Smooth muscle cell (in vitro differentiated cells): Measurements from ENCODE around the gene CTAG1B. TPM values are rescaled to one million over a fixed set of nuclear protein-coding genes. Genes with fewer than 3 reads are reported as not detected.
"Not testable (repeated sequence)": the region's sequence is repeated elsewhere in the genome, so short reads cannot be mapped to it uniquely, and the experiment has no call there.

Source experiments
- DNase-seq: peaks from one replicate; lab custom pipeline; 2025; ENCODE audit not compliant: unreplicated experiment; lab: John Stamatoyannopoulos, UW
- H2AFZ ChIP-seq: fragments of 200-600 bp; sonication (generic); 2 replicates; pipeline ENCODE4 v1.6.0; 2016; ENCODE audit warnings: antibody characterized with exemption, low read depth, mild to moderate bottlenecking
- H3F3A ChIP-seq: fragments of 200-600 bp; sonication (generic); 2 replicates; pipeline ENCODE4 v1.6.0; 2017; ENCODE audit warnings: antibody characterized with exemption, low read depth
- H3K27ac ChIP-seq: fragments of 200-600 bp; sonication (generic); 2 replicates; pipeline ENCODE4 v1.5.1; 2016; ENCODE audit warnings: low read depth, mild to moderate bottlenecking
- H3K27me3 ChIP-seq: fragments of 200-600 bp; sonication (generic); 2 replicates; pipeline ENCODE4 v1.6.1; 2016; ENCODE audit warnings: low read depth, mild to moderate bottlenecking
- H3K36me3 ChIP-seq: fragments of 200-600 bp; sonication (generic); 2 replicates; pipeline ENCODE4 v1.5.1; 2016; ENCODE audit warnings: low read depth
- H3K4me1 ChIP-seq: fragments of 200-600 bp; sonication (generic); 2 replicates; pipeline ENCODE4 v1.5.1; 2016; ENCODE audit warnings: low read depth
- H3K4me2 ChIP-seq: fragments of 200-600 bp; sonication (generic); 2 replicates; pipeline ENCODE4 v1.6.0; 2016; ENCODE audit warnings: mild to moderate bottlenecking
- H3K4me3 ChIP-seq: fragments of 200-600 bp; sonication (generic); 2 replicates; pipeline ENCODE4 v1.5.1; 2016; ENCODE audit warnings: mild to moderate bottlenecking
- H3K79me2 ChIP-seq: fragments of 200-600 bp; sonication (generic); 2 replicates; pipeline ENCODE4 v1.6.0; 2016; ENCODE audit warnings: low read depth, mild to moderate bottlenecking
- H3K9ac ChIP-seq: fragments of 200-600 bp; sonication (generic); 2 replicates; pipeline ENCODE4 v1.6.0; 2016; ENCODE audit warnings: low read depth
- H3K9me3 ChIP-seq: fragments of 200-600 bp; sonication (generic); replicated peaks from 2 replicates; pipeline ENCODE4 v1.5.1; 2016; ENCODE audit warnings: low read depth
- H4K20me1 ChIP-seq: fragments of 200-600 bp; sonication (generic); 2 replicates; pipeline ENCODE4 v1.6.0; 2016; ENCODE audit warnings: low read depth
- WGBS: methylation state at CpG from one replicate; pipeline ENCODE4 v1.1.7; 2016; ENCODE audit warnings: low lambda C conversion rate; 5-methylcytosine and 5-hydroxymethylcytosine counted together
- polyA plus RNA-seq: library from polyadenylated mRNA; unstranded; fragments of >200 nt; fragmentation: Nextera tagmentation; extraction: Ambion mirVana; gene quantifications from 2 replicates; pipeline ENCODE4 v1.2.1, GENCODE V29; 2016
- small RNA-seq: library from RNA; depleted of rRNA; stranded (forward); fragments of <200 nt; gene quantifications from one replicate; pipeline ENCODE3, GENCODE V24; 2014
- total RNA-seq: library from RNA; depleted of rRNA; stranded (reverse); fragments of >200 nt; gene quantifications from 2 replicates; pipeline ENCODE4 v1.2.3, GENCODE V29; 2014

The CTAG1B gene
- total and polyA plus RNA-seq, 2 experiments from 2014 or later: not detected

DNA sequence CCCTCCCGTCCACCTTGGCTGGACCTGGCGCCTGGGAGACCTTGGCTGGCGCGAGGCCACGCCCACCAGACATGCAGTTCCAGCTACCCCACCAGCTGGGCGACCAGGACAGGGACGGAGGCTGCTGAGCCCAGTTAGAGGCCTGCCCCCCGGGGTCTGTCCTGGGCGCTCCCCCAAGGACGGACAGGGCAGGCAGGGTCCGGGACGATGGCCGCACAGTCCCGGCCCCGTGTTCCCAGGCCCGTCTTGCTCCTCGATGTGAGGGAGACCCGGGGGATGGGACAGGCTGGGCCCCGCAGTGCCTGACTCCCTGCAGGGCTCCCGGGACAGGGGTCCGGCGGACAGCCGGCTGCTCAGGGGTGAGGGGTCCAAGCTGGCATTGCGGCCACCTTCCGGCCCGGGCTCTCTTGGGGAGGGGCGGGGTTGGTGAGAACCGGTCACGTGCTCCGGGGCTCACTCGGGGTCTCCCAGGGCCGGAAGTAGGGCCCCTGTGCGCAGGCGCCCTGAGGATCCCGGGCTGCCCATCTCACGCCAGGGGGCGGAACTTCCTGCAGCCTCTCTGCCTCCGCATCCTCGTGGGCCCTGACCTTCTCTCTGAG is 34.4 kb downstream of the CTAG1B start, which contains the start of gene CTAG1A:
CTAG1A (plus strand) TSS at position 549 of the 599 bp plus-strand sequence. CDS start 74 bp downstream, outside the sequence.
- DNase-seq: not testable (repeated sequence)

DNA sequence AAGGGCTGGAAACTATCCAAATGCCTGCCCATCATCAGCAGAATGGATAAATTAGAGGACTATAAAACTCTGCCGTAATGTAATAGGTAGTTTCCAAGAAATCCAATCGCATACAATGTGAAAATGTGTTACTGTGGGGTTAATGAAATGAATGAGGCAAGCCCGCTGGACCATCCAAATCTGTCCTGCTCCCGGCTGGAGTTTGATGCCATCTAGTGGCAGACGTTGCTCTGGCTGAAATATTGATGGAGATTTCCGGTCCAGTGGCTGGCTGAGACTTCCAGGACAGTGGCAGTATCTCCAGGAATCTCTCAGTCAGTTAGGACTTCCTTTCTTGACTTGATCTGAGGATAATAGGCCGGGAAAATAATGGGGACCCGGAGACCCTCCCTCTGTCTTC is 36.1 kb downstream of the CTAG1B start:
- H2AFZ ChIP-seq, H3K27me3 ChIP-seq, H3K4me1 ChIP-seq, H3K9ac ChIP-seq, H3K79me2 ChIP-seq, H3F3A ChIP-seq, H4K20me1 ChIP-seq, H3K36me3 ChIP-seq, H3K4me2 ChIP-seq, H3K9me3 ChIP-seq, DNase-seq, H3K4me3 ChIP-seq, H3K27ac ChIP-seq: not testable (repeated sequence)
- no CpG with 5 or more reads among the region's 8 CpGs for WGBS

More for the DNA sequence above, 34.4 kb downstream of the CTAG1B start, which contains the start of gene CTAG1A:
- not testable (repeated sequence) for H3K4me1 ChIP-seq, H3K4me2 ChIP-seq, H3K4me3 ChIP-seq, H3K27ac ChIP-seq, H2AFZ ChIP-seq, H3F3A ChIP-seq, H3K9me3 ChIP-seq, H4K20me1 ChIP-seq, H3K36me3 ChIP-seq, H3K79me2 ChIP-seq, H3K9ac ChIP-seq, H3K27me3 ChIP-seq
- WGBS: no CpG with 5 or more reads among the region's 39 CpGs

DNA sequence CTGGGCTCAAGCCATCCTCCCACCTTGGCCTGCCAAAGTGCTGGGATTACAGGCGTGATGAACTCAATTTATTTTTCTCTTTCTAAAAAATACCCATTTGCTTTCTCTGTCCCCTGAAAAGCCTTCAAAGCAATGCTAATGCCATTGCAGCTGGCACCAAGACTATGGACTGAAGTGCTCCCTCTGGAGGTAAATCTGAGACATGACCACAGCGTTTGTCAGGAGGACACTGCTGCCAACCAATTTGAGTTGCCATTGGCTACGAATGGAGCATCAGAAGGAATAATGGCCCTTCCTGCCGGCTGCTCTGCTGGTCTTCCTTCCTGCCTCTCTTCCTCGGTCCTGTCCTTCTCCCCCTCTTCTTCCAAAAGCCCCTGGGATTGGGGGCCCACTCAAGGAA is 44.0 kb downstream of the CTAG1B start:
- WGBS: no CpG with 5 or more reads among the region's 5 CpGs
- not testable (repeated sequence) for H3K9ac ChIP-seq, H3K27me3 ChIP-seq, H3K9me3 ChIP-seq, H3F3A ChIP-seq, H3K27ac ChIP-seq, DNase-seq, H4K20me1 ChIP-seq, H3K4me2 ChIP-seq, H2AFZ ChIP-seq, H3K79me2 ChIP-seq, H3K4me3 ChIP-seq, H3K4me1 ChIP-seq, H3K36me3 ChIP-seq

DNA sequence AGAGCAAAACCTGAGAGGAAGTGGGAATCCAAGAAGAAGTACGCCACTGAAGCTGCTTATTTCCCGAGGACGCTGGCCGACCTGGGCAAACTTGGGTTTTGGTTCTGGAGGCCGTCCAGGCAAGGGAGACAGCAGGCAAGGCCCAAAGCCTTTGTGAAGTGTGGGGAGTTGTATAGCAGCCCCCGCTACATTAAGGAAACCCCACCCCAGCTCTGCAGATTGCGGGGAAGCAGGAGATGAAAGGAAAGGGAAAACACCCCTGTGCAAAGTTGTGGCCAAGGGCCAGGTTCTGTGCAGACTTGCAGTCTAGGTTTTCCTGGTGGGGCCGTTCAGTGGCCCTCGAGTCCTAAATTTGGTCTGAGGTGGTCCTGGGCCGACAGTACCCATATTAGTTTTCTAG is 46.0 kb downstream of the CTAG1B start:
- WGBS: no CpG with 5 or more reads among the region's 10 CpGs
- H3K27ac ChIP-seq, H3K4me3 ChIP-seq, H3K27me3 ChIP-seq, H3F3A ChIP-seq, DNase-seq, H3K9ac ChIP-seq, H3K36me3 ChIP-seq, H4K20me1 ChIP-seq, H3K9me3 ChIP-seq, H3K4me2 ChIP-seq, H3K4me1 ChIP-seq, H2AFZ ChIP-seq, H3K79me2 ChIP-seq: not testable (repeated sequence)

DNA sequence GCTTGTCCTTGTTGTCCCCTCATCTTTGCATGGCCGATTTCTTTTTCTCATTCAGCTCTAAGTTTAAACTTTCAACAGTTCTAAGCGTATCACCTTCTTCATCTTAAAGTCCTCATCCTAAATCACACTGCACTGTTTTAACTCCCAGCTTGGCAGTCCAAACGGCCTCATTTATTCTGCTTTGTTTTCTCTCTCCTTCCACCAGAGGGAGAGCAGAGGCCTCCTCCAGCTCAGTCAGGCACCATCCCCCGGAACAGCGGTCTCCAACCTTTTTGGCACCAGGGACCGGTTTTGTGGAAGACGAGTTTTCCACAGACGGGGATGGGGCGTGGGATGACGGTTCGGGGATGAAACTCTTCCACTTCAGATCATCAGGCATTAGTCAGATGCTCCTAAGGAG is 48.7 kb downstream of the CTAG1B start:
- H3K27ac ChIP-seq, H3K36me3 ChIP-seq, H3K9me3 ChIP-seq, H3F3A ChIP-seq, H4K20me1 ChIP-seq, H3K4me1 ChIP-seq, H3K79me2 ChIP-seq, DNase-seq, H3K9ac ChIP-seq, H3K4me2 ChIP-seq, H3K27me3 ChIP-seq, H3K4me3 ChIP-seq, H2AFZ ChIP-seq: not testable (repeated sequence)
- no CpG with 5 or more reads among the region's 11 CpGs for WGBS

Small RNA genes lying within 50 kb of the gene (small RNA-seq; reads per million reads assigned to genes)
- gene AC244090.1 (0.13 reads per million), gene AC244107.2 (not detected)

Other genes starting within 250 kb of the CTAG1B start
- 807 and 860 TPM in 2 replicates for gene FLNA, start 244.6 kb downstream of the CTAG1B start, total RNA-seq
- gene FLNA, start 244.6 kb downstream of the CTAG1B start, polyA plus RNA-seq: 1,632 and 1,832 TPM in 2 replicates
- 46.1 and 61.4 TPM in 2 replicates for gene EMD, start 240.0 kb downstream of the CTAG1B start, total RNA-seq
- gene EMD, start 240.0 kb downstream of the CTAG1B start, polyA plus RNA-seq: 63.9 and 67.4 TPM in 2 replicates
- gene RPL10, start 220.9 kb downstream of the CTAG1B start, total RNA-seq: 2,811 and 3,107 TPM in 2 replicates
- 1,314 and 1,395 TPM in 2 replicates for gene RPL10, start 220.9 kb downstream of the CTAG1B start, polyA plus RNA-seq
- 33.6 and 40.4 TPM in 2 replicates for gene DNASE1L1, start 210.0 kb downstream of the CTAG1B start, total RNA-seq
- gene DNASE1L1, start 210.0 kb downstream of the CTAG1B start, polyA plus RNA-seq: 23.0 and 30.0 TPM in 2 replicates
- 28.3 and 203 TPM in 2 replicates for gene TAFAZZIN, start 207.7 kb downstream of the CTAG1B start, total RNA-seq
- gene TAFAZZIN, start 207.7 kb downstream of the CTAG1B start, polyA plus RNA-seq: 30.2 and 32.4 TPM in 2 replicates
- 84.0 and 104 TPM in 2 replicates for gene ATP6AP1, start 190.6 kb downstream of the CTAG1B start, total RNA-seq
- gene ATP6AP1, start 190.6 kb downstream of the CTAG1B start, polyA plus RNA-seq: 193 and 213 TPM in 2 replicates
- gene GDI1, start 182.1 kb downstream of the CTAG1B start, total RNA-seq: 92.2 and 98.8 TPM in 2 replicates
- 143 and 160 TPM in 2 replicates for gene GDI1, start 182.1 kb downstream of the CTAG1B start, polyA plus RNA-seq
- gene FAM50A, start 175.1 kb downstream of the CTAG1B start, total RNA-seq: 46.0 and 50.1 TPM in 2 replicates
- gene FAM50A, start 175.1 kb downstream of the CTAG1B start, polyA plus RNA-seq: 183 and 216 TPM in 2 replicates
- gene PLXNA3, start 161.0 kb downstream of the CTAG1B start, total RNA-seq: 15.1 and 33.6 TPM in 2 replicates
- gene PLXNA3, start 161.0 kb downstream of the CTAG1B start, polyA plus RNA-seq: 38.2 and 60.2 TPM in 2 replicates
- 33.8 and 39.7 TPM in 2 replicates for gene LAGE3, start 140.0 kb downstream of the CTAG1B start, total RNA-seq
- 52.7 and 66.1 TPM in 2 replicates for gene LAGE3, start 140.0 kb downstream of the CTAG1B start, polyA plus RNA-seq
- gene UBL4A, start 132.7 kb downstream of the CTAG1B start, total RNA-seq: 28.7 and 42.1 TPM in 2 replicates
- 46.9 and 50.8 TPM in 2 replicates for gene UBL4A, start 132.7 kb downstream of the CTAG1B start, polyA plus RNA-seq
- gene SLC10A3, start 128.7 kb downstream of the CTAG1B start, total RNA-seq: 26.8 and 34.7 TPM in 2 replicates
- 52.1 and 63.1 TPM in 2 replicates for gene SLC10A3, start 128.7 kb downstream of the CTAG1B start, polyA plus RNA-seq
- 13.6 and 16.0 TPM in 2 replicates for gene FAM3A, start 103.0 kb downstream of the CTAG1B start, total RNA-seq
- gene FAM3A, start 103.0 kb downstream of the CTAG1B start, polyA plus RNA-seq: 49.1 and 53.7 TPM in 2 replicates
- 32.9 and 37.9 TPM in 2 replicates for gene G6PD, start 72.4 kb downstream of the CTAG1B start, total RNA-seq
- 12.9 and 13.5 TPM in 2 replicates for gene G6PD, start 72.4 kb downstream of the CTAG1B start, polyA plus RNA-seq
- gene IKBKG, start 71.7 kb downstream of the CTAG1B start, total RNA-seq: 8.3 and 12.5 TPM in 2 replicates
- 25.4 and 32.0 TPM in 2 replicates for gene IKBKG, start 71.7 kb downstream of the CTAG1B start, polyA plus RNA-seq
- gene CTAG1A, start 34.1 kb downstream of the CTAG1B start, total RNA-seq: not detected in 2 replicates
- gene CTAG1A, start 34.1 kb downstream of the CTAG1B start, polyA plus RNA-seq: not detected in 2 replicates
- gene CTAG2, start 34.3 kb upstream of the CTAG1B start, total RNA-seq: not detected in 2 replicates
- gene CTAG2, start 34.3 kb upstream of the CTAG1B start, polyA plus RNA-seq: not detected in 2 replicates
- 0.63 and 0.72 TPM in 2 replicates for gene GAB3, start 131.8 kb upstream of the CTAG1B start, total RNA-seq
- 0.39 and 0.80 TPM in 2 replicates for gene GAB3, start 131.8 kb upstream of the CTAG1B start, polyA plus RNA-seq
- gene DKC1, start 143.6 kb upstream of the CTAG1B start, total RNA-seq: 18.7 and 23.4 TPM in 2 replicates
- 31.2 and 35.1 TPM in 2 replicates for gene DKC1, start 143.6 kb upstream of the CTAG1B start, polyA plus RNA-seq
- gene MPP1, start 186.2 kb upstream of the CTAG1B start, total RNA-seq: 15.1 and 21.0 TPM in 2 replicates
- gene MPP1, start 186.2 kb upstream of the CTAG1B start, polyA plus RNA-seq: 11.6 and 17.5 TPM in 2 replicates
- gene SMIM9, start 215.4 kb upstream of the CTAG1B start, total RNA-seq: not detected in 2 replicates
- gene SMIM9, start 215.4 kb upstream of the CTAG1B start, polyA plus RNA-seq: not detected in 2 replicates